ENCODE results near the gene ALDH1A2.

GRCh38 chr15:57961919-57962318 is 103.6 kb downstream of the ALDH1A2 start:
- TF ChIP-seq, protein P1, sequence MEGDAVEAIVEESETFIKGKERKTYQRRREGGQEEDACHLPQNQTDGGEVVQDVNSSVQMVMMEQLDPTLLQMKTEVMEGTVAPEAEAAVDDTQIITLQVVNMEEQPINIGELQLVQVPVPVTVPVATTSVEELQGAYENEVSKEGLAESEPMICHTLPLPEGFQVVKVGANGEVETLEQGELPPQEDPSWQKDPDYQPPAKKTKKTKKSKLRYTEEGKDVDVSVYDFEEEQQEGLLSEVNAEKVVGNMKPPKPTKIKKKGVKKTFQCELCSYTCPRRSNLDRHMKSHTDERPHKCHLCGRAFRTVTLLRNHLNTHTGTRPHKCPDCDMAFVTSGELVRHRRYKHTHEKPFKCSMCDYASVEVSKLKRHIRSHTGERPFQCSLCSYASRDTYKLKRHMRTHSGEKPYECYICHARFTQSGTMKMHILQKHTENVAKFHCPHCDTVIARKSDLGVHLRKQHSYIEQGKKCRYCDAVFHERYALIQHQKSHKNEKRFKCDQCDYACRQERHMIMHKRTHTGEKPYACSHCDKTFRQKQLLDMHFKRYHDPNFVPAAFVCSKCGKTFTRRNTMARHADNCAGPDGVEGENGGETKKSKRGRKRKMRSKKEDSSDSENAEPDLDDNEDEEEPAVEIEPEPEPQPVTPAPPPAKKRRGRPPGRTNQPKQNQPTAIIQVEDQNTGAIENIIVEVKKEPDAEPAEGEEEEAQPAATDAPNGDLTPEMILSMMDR (conservative IDR thresholded peaks at IDR 0.05) = no peak
- TF ChIP-seq EZH2 (IDR thresholded peaks at IDR 0.05; ENCODE audit: low read depth) = no peak
